Measurements from ENCODE around the gene BAZ2A. TPM values are rescaled to one million over a fixed set of nuclear protein-coding genes. Genes with fewer than 3 reads are reported as not detected.

The BAZ2A gene
- total and polyA plus RNA-seq, 2 donors (not counting 3 experiments of a cell fraction or from before 2014, with no cell fraction given) = 56.0 to 91.4 TPM

GRCh38 chr12:56565510-56566101 lies 64.5 kb downstream of the BAZ2A start:
- H3K36me3 ChIP-seq (ENCODE audit: control insufficient read depth in 2 of 2, extremely low read depth in 1 of 2, insufficient read depth in 2 of 2, low read length in 2 of 2) = peaks cover 16% of the 10 kb centered on the region in 2 experiments
- POLR2A ChIA-PET = interaction anchor here (1.0 kb wide), 1 partner anchor 44 kb away, joined by 5 read pairs; the partner anchor contains the start of gene RBMS2

DNA sequence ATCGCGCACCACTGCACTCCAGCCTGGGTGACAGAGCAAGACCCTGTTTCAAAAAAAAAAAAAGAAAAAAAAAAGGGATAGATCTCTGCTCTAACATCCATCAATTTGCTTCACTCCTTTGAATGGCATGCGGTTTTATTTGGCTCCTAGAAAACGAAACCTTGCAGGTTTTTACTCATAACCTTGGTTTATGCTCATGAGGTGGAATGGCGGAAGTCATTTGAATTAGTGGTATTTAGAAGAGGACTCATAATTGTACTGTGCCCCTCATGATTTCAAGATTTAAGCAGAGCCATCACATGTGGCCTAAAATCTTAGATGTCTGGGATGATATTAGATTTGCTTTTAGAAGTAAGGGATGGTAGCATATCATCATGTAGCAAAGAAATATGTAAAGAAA lies 79.1 kb downstream of the BAZ2A start:
- FAIRE-seq = no peak
- POLR2A ChIA-PET = interaction anchor here (1.0 kb wide), 1 partner anchor 22 kb away, joined by 3 read pairs; no protein-coding TSS in a partner anchor
- H3K4me2 ChIP-seq (ENCODE audit: insufficient read depth, low read length) = no peak overlapping the region

More at GRCh38 chr12:56565510-56566101, 64.5 kb downstream of the BAZ2A start:
- Histone ChIP-seq H3K9me1 (replicated peaks; ENCODE audit: control insufficient read depth, extremely low read depth, insufficient read depth, low read length) (no peaks in the 10 kb centered on the region), H3K9ac (replicated peaks; ENCODE audit: extremely low read depth, insufficient read depth, low read length) (peak overlapping the region; percentile 70), H3K4me2 (ENCODE audit: insufficient read depth, low read length) (peak overlapping the region; percentile 73), H3K9me3 (replicated peaks; ENCODE audit: control insufficient read depth, insufficient read depth, low read length) (no peaks in the 10 kb centered on the region), H3K27me3 (ENCODE audit: control insufficient read depth in 2 of 2, insufficient read depth in 2 of 2, low read length in 2 of 2) (no peaks in the 10 kb centered on the region), H3K4me1 (ENCODE audit: control insufficient read depth, extremely low read depth, insufficient read depth, low read length) (peaks cover 19% of the 10 kb centered on the region), H3K4me3 (replicated peaks in 1 of 3; ENCODE audit: insufficient read depth in 1 of 3, low read depth in 1 of 3, low read length in 3 of 3) (peak overlapping the region in 1 of 3 experiments; percentile 7), H3K79me2 (ENCODE audit: control insufficient read depth, insufficient read depth, low read length) (peaks cover 17% of the 10 kb centered on the region), H3K27ac (ENCODE audit: insufficient read depth, low read depth, low read length) (peak overlapping the region; percentile 87), H2AFZ (ENCODE audit: low read depth, low read length) (no peak overlapping the region), H4K20me1 (replicated peaks; ENCODE audit: control insufficient read depth, extremely low read depth, insufficient read depth, low read length) (no peaks in the 10 kb centered on the region)
- DNase-seq (ENCODE audit: low read depth, low spot score) = peak; percentile 98
- TF ChIP-seq POLR2A (IDR thresholded peaks at IDR 0.05; ENCODE audit: low read depth, low read length) (peak; percentile 81), POLR2AphosphoS5 (IDR thresholded peaks at IDR 0.05; ENCODE audit: insufficient read depth, low read depth, low read length) (peak; percentile 92), EZH2 (IDR thresholded peaks at IDR 0.05; ENCODE audit: borderline replicate concordance, low read depth, low read length, severe bottlenecking) (no peak), FOS (IDR thresholded peaks at IDR 0.05; ENCODE audit: borderline replicate concordance, insufficient read depth, low read length) (peak; percentile 38), GATA2 (IDR thresholded peaks at IDR 0.05; ENCODE audit: insufficient read depth, insufficient read length, low read depth, low read length) (no peak), MAX (IDR thresholded peaks at IDR 0.05; ENCODE audit: insufficient read depth, insufficient read length) (peak; percentile 28), JUN (IDR thresholded peaks at IDR 0.05; ENCODE audit: borderline replicate concordance, insufficient read depth, insufficient read length, low read depth) (peak; percentile 57)
- BruUV-seq (replicated peaks) = no TSS peak
- FAIRE-seq = peak; percentile 97
- CTCF ChIA-PET = interaction anchor here (0.6 to 6.3 kb wide), 5 partner anchors 11 to 71 kb away, joined by 3 to 53 read pairs (median 5); partner anchors contain the start of gene RBMS2
- dilution Hi-C loops (cut with MboI; ENCODE audit: extremely low pct_ligation_motif_present, low sequenced_read_pairs) = no loop called here
- intact Hi-C loops (cut with micrococcal nuclease) = loop anchor here (1.0 kb wide), 3 partner anchors 8 to 44 kb away; partner anchors contain the start of gene RBMS2

More for the DNA sequence above, 79.1 kb downstream of the BAZ2A start:
- no peak for DNase-seq (ENCODE audit: low read depth, low spot score)
- H3K4me3 ChIP-seq (replicated peaks in 1 of 3; ENCODE audit: insufficient read depth in 1 of 3, low read depth in 1 of 3, low read length in 3 of 3) = no peak overlapping the region
- peaks cover 0 to 3% of the 10 kb centered on the region in 2 experiments for H3K36me3 ChIP-seq (ENCODE audit: control insufficient read depth in 2 of 2, extremely low read depth in 1 of 2, insufficient read depth in 2 of 2, low read length in 2 of 2)
- no peaks in the 10 kb centered on the region for H4K20me1 ChIP-seq (replicated peaks; ENCODE audit: control insufficient read depth, extremely low read depth, insufficient read depth, low read length)
- H3K9ac ChIP-seq (replicated peaks; ENCODE audit: extremely low read depth, insufficient read depth, low read length) = no peak overlapping the region
- H3K4me1 ChIP-seq (ENCODE audit: control insufficient read depth, extremely low read depth, insufficient read depth, low read length) = no peaks in the 10 kb centered on the region
- no peaks in the 10 kb centered on the region for H3K9me1 ChIP-seq (replicated peaks; ENCODE audit: control insufficient read depth, extremely low read depth, insufficient read depth, low read length)
- BruUV-seq (replicated peaks) = no TSS peak
- intact Hi-C loops (cut with micrococcal nuclease) (no loop called here), dilution Hi-C loops (cut with MboI; ENCODE audit: extremely low pct_ligation_motif_present, low sequenced_read_pairs) (no loop called here)
- TF ChIP-seq EZH2 (IDR thresholded peaks at IDR 0.05; ENCODE audit: borderline replicate concordance, low read depth, low read length, severe bottlenecking) (no peak), MAX (IDR thresholded peaks at IDR 0.05; ENCODE audit: insufficient read depth, insufficient read length) (no peak), GATA2 (IDR thresholded peaks at IDR 0.05; ENCODE audit: insufficient read depth, insufficient read length, low read depth, low read length) (no peak), POLR2A (IDR thresholded peaks at IDR 0.05; ENCODE audit: low read depth, low read length) (no peak), FOS (IDR thresholded peaks at IDR 0.05; ENCODE audit: borderline replicate concordance, insufficient read depth, low read length) (no peak), CTCF (IDR thresholded peaks at IDR 0.05; ENCODE audit: extremely low read depth in 1 of 2, insufficient read depth in 1 of 2, low read depth in 1 of 2, low read length in 2 of 2) (no peak)
- CTCF ChIA-PET = no interaction called here
- H3K27ac ChIP-seq (ENCODE audit: insufficient read depth, low read depth, low read length) = no peak overlapping the region
- H2AFZ ChIP-seq (ENCODE audit: low read depth, low read length) = no peak overlapping the region
- H3K9me3 ChIP-seq (replicated peaks; ENCODE audit: control insufficient read depth, insufficient read depth, low read length) = no peaks in the 10 kb centered on the region
- H3K27me3 ChIP-seq (ENCODE audit: control insufficient read depth in 2 of 2, insufficient read depth in 2 of 2, low read length in 2 of 2) = no peaks in the 10 kb centered on the region
- H3K79me2 ChIP-seq (ENCODE audit: control insufficient read depth, insufficient read depth, low read length) = peaks cover 82% of the 10 kb centered on the region
